H9 (cell line): Measurements from ENCODE around the gene DNAAF5. TPM values are rescaled to one million over a fixed set of nuclear protein-coding genes. Genes with fewer than 3 reads are reported as not detected.
A peak's percentile ranks its signal among the peaks of the same experiment; 100 is the strongest.

Experiments
- DNase-seq: peaks from one replicate; pipeline ENCODE4 v3.0.0-alpha.2; 2017
- H2AFZ ChIP-seq: one replicate; pipeline ENCODE4 v1.6.1; 2013; ENCODE audit warnings: mild to moderate bottlenecking, low read length, control low read depth, moderate library complexity
- H2AK5ac ChIP-seq: 2 replicates; pipeline ENCODE4 v1.6.1; 2013; ENCODE audit warnings: low read length, control low read depth, mixed read lengths; ENCODE audit not compliant: insufficient read length
- H2BK120ac ChIP-seq: one replicate; pipeline ENCODE4 v1.6.1; 2013; ENCODE audit warnings: low read depth, mild to moderate bottlenecking, low read length, control low read depth, inconsistent platforms; ENCODE audit not compliant: poor library complexity, severe bottlenecking
- H2BK12ac ChIP-seq: 2 replicates; pipeline ENCODE4 v1.6.1; 2013; ENCODE audit warnings: low read length, control low read depth, mixed read lengths, low read depth; ENCODE audit not compliant: insufficient read length
- H2BK15ac ChIP-seq: 2 replicates; pipeline ENCODE4 v1.6.1; 2013; ENCODE audit warnings: low read depth, low read length, control low read depth
- H2BK20ac ChIP-seq: one replicate; pipeline ENCODE4 v1.6.1; 2013; ENCODE audit warnings: low read depth, mild to moderate bottlenecking, low read length, control low read depth, inconsistent platforms; ENCODE audit not compliant: poor library complexity, severe bottlenecking
- H2BK5ac ChIP-seq: 2 replicates; pipeline ENCODE4 v1.6.1; 2013; ENCODE audit warnings: low read length, control low read depth, mixed read lengths; ENCODE audit not compliant: insufficient read length
- H3K14ac ChIP-seq: 2 replicates; pipeline ENCODE4 v1.6.1; 2013; ENCODE audit warnings: low read length, control low read depth; ENCODE audit not compliant: insufficient read depth
- H3K18ac ChIP-seq: 2 replicates; pipeline ENCODE4 v1.6.1; 2013; ENCODE audit warnings: low read depth, mild to moderate bottlenecking, mixed read lengths, low read length, control low read depth; ENCODE audit not compliant: insufficient read length
- H3K23ac ChIP-seq: 2 replicates; pipeline ENCODE4 v1.6.1; 2013; ENCODE audit warnings: low read length, control low read depth, mixed read lengths, low read depth; ENCODE audit not compliant: insufficient read length
- H3K23me2 ChIP-seq: 2 replicates; pipeline ENCODE4 v1.6.1; 2013; ENCODE audit warnings: low read depth, mild to moderate bottlenecking, mixed read lengths, low read length, control low read depth; ENCODE audit not compliant: insufficient read length, poor library complexity, severe bottlenecking
- H3K27ac ChIP-seq: 2 replicates; pipeline ENCODE4 v1.5.1; 2013; ENCODE audit warnings: low read length, control low read depth, mixed read lengths, low read depth; ENCODE audit not compliant: insufficient read length
- H3K27me3 ChIP-seq: 2 replicates; pipeline ENCODE4 v1.6.1; 2013; ENCODE audit warnings: low read length, control low read depth, inconsistent platforms; ENCODE audit not compliant: insufficient read depth
- H3K4ac ChIP-seq: 2 replicates; pipeline ENCODE4 v1.6.1; 2013; ENCODE audit warnings: low read depth, mild to moderate bottlenecking, control low read depth, inconsistent platforms, low read length, moderate library complexity
- H3K4me1 ChIP-seq: 2 replicates; pipeline ENCODE4 v1.6.1; 2013; ENCODE audit warnings: low read length, control low read depth, inconsistent platforms; ENCODE audit not compliant: insufficient read depth
- H3K4me2 ChIP-seq: 2 replicates; pipeline ENCODE4 v1.6.1; 2013; ENCODE audit warnings: low read length, control low read depth, mixed read lengths; ENCODE audit not compliant: insufficient read length, insufficient read depth
- H3K56ac ChIP-seq: 2 replicates; pipeline ENCODE4 v1.6.1; 2013; ENCODE audit warnings: low read depth, mild to moderate bottlenecking, mixed read lengths, low read length, control low read depth; ENCODE audit not compliant: insufficient read length
- H3K79me1 ChIP-seq: 2 replicates; pipeline ENCODE4 v1.6.1; 2013; ENCODE audit warnings: low read depth, mild to moderate bottlenecking, moderate library complexity, low read length, control low read depth, inconsistent platforms; ENCODE audit not compliant: insufficient read depth, poor library complexity, severe bottlenecking
- H3K79me2 ChIP-seq: 2 replicates; pipeline ENCODE4 v1.6.1; 2013; ENCODE audit warnings: low read length, control low read depth, inconsistent platforms; ENCODE audit not compliant: insufficient read depth
- H3K9ac ChIP-seq: 2 replicates; pipeline ENCODE4 v1.6.1; 2013; ENCODE audit warnings: low read length, control low read depth, mixed read lengths; ENCODE audit not compliant: insufficient read length; ENCODE audit errors: extremely low read depth
- H3K9me3 ChIP-seq: one replicate; pipeline ENCODE4 v1.6.1; 2013; ENCODE audit warnings: low read depth, low read length, inconsistent platforms; ENCODE audit not compliant: control insufficient read depth
- H3T11ph ChIP-seq: one replicate; pipeline ENCODE4 v1.6.1; 2013; ENCODE audit warnings: mild to moderate bottlenecking, low read length, control low read depth, inconsistent platforms
- H4K20me1 ChIP-seq: one replicate; pipeline ENCODE4 v1.6.1; 2013; ENCODE audit not compliant: control insufficient read depth, insufficient read length, insufficient read depth
- H4K5ac ChIP-seq: 2 replicates; pipeline ENCODE4 v1.6.1; 2013; ENCODE audit warnings: low read depth, mild to moderate bottlenecking, mixed read lengths, low read length, control low read depth; ENCODE audit not compliant: insufficient read length
- H4K8ac ChIP-seq: replicated peaks from 2 replicates; pipeline ENCODE4 v1.6.1; 2013; ENCODE audit warnings: low read length, control low read depth, mixed read lengths, low read depth; ENCODE audit not compliant: insufficient read length
- H4K91ac ChIP-seq: 2 replicates; pipeline ENCODE4 v1.6.1; 2013; ENCODE audit warnings: low read depth, mild to moderate bottlenecking, moderate library complexity, mixed read lengths, low read length, control low read depth; ENCODE audit not compliant: insufficient read length
- H3K27ac Mint-ChIP-seq, 3 experiments: 2 replicates in 2 of 3; 3 replicates in 1 of 3; pipeline ENCODE4 v1.8.0; 2020 to 2021; ENCODE audit warnings: mixed read lengths in 3 of 3, mild to moderate bottlenecking in 1 of 3, moderate library complexity in 1 of 3
- H3K27me3 Mint-ChIP-seq: 2 replicates; pipeline ENCODE4 v1.8.0; 2021; ENCODE audit warnings: low read depth, mild to moderate bottlenecking, moderate library complexity, mixed read lengths
- H3K36me3 Mint-ChIP-seq, 3 experiments: 2 replicates in 2 of 3; 3 replicates in 1 of 3; pipeline ENCODE4 v1.8.0; 2020 to 2021; ENCODE audit warnings: low read depth in 3 of 3, mixed read lengths in 3 of 3; ENCODE audit not compliant: insufficient read depth in 1 of 3
- H3K4me1 Mint-ChIP-seq, 2 experiments: 2 replicates each; pipeline ENCODE4 v1.8.0; 2020; ENCODE audit warnings: mixed read lengths in 2 of 2
- H3K4me3 Mint-ChIP-seq, 2 experiments: 2 replicates in 1 of 2; 3 replicates in 1 of 2; pipeline ENCODE4 v1.8.0; 2020 to 2021; ENCODE audit warnings: mild to moderate bottlenecking in 2 of 2, mixed read lengths in 2 of 2, moderate library complexity in 1 of 2
- H3K9me3 Mint-ChIP-seq, 2 experiments: 2 replicates in 1 of 2; 3 replicates in 1 of 2; pipeline ENCODE4 v1.8.0; 2020; ENCODE audit warnings: mild to moderate bottlenecking in 2 of 2, mixed read lengths in 2 of 2, moderate library complexity in 1 of 2
- CTCF ChIP-seq: fragments of 200-600 bp; sonication (generic); conservative IDR thresholded peaks from 3 replicates; pipeline ENCODE4 v1.8.0; 2021; ENCODE audit warnings: antibody characterized with exemption, mild to moderate bottlenecking
- WGBS: extraction: QIAGEN DNeasy Blood & Tissue Kit; methylation state at CpG from one replicate; pipeline ENCODE4 v1.1.7; 2013; ENCODE audit warnings: missing lambda C conversion rate, low lambda C conversion rate, mixed read lengths; ENCODE audit not compliant: insufficient read length; ENCODE audit errors: extremely low coverage; 5-methylcytosine and 5-hydroxymethylcytosine counted together
- total RNA-seq: library from RNA; stranded (reverse); gene quantifications from 2 replicates; pipeline ENCODE4 v1.2.1, GENCODE V29; 2021

DNAAF5 gene
- total RNA-seq, 1 experiment from 2014 or later: 43.5 TPM

DNA sequence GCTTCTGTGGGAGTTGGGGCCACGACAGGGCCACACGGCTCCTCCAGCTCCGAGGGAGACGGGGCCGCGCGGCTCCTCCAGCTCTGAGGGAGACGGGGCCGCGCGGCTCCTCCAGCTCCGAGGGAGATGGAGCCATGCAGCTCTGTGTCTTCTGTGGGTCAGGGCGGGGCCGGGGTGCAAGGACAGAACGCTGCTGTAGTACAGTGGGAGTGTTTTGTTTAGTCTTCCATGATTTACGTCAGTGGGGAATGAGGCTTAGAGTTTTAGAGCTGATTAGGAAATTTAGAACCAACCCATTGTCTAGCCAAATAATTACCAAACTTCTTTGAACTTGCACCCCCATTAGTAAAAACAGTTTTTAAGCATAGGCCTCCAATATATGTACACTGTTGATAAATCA, 33.5 kb downstream of the DNAAF5 start:
- H3K4me1 Mint-ChIP-seq: no peaks in the 10 kb centered on the region
- WGBS: no CpG with 5 or more reads among the region's 16 CpGs

More for the DNA sequence above, 33.5 kb downstream of the DNAAF5 start:
- TF ChIP-seq CTCF: no peak
- Histone ChIP-seq H3K56ac (no peak overlapping the region), H3K14ac (no peak overlapping the region), H4K5ac (no peak overlapping the region), H3T11ph (no peak overlapping the region), H3K23me2 (no peaks in the 10 kb centered on the region), H2BK5ac (no peak overlapping the region), H3K79me2 (no peaks in the 10 kb centered on the region), H4K91ac (no peak overlapping the region), H2BK120ac (no peak overlapping the region), H3K4ac (no peak overlapping the region), H2BK15ac (no peak overlapping the region), H3K4me2 (no peak overlapping the region), H3K4me1 (no peaks in the 10 kb centered on the region), H3K9me3 (no peaks in the 10 kb centered on the region), H3K79me1 (no peaks in the 10 kb centered on the region), H3K9ac (no peak overlapping the region), H3K23ac (no peak overlapping the region), H3K27me3 (no peaks in the 10 kb centered on the region), H2AK5ac (no peak overlapping the region), H3K27ac (no peak overlapping the region), H2BK12ac (no peak overlapping the region), H4K20me1 (no peaks in the 10 kb centered on the region), H2BK20ac (no peak overlapping the region), H2AFZ (no peak overlapping the region), H3K18ac (no peak overlapping the region), H4K8ac (no peak overlapping the region)
- H3K36me3 Mint-ChIP-seq: peaks cover 46 to 70% (median 66%) of the 10 kb centered on the region in 3 experiments; a peak in 6 of 7 replicates
- H3K27me3 Mint-ChIP-seq: no peaks in the 10 kb centered on the region
- no peak overlapping the region for H3K4me3 Mint-ChIP-seq
- H3K27ac Mint-ChIP-seq: 0 out of 7 replicates have a peak overlapping the region, but pooled peaks of 1 of the 3 experiments have one; percentile 47
- H3K9me3 Mint-ChIP-seq: no peaks in the 10 kb centered on the region
- DNase-seq: no peak
